D721Med (cell line): ENCODE results near the gene ABTB1.

ENCODE experiments used
- DNase-seq: peaks from one replicate; pipeline ENCODE4 v3.0.0; 2011; ENCODE audit warnings: low spot score; ENCODE audit not compliant: insufficient read length
- FAIRE-seq: peaks from 2 replicates; lab custom pipeline; 2011; peaks lifted over from hg19 to GRCh38; lab: Jason Lieb, UNC
- TF ChIP-seq, protein P1 (sequence below): IDR thresholded peaks from 2 replicates; pipeline ENCODE4 v1.5.1; 2012; ENCODE audit warnings: mild to moderate bottlenecking, control low read depth; ENCODE audit not compliant: insufficient read depth; ENCODE audit errors: missing control alignments

The ABTB1 gene

DNA sequence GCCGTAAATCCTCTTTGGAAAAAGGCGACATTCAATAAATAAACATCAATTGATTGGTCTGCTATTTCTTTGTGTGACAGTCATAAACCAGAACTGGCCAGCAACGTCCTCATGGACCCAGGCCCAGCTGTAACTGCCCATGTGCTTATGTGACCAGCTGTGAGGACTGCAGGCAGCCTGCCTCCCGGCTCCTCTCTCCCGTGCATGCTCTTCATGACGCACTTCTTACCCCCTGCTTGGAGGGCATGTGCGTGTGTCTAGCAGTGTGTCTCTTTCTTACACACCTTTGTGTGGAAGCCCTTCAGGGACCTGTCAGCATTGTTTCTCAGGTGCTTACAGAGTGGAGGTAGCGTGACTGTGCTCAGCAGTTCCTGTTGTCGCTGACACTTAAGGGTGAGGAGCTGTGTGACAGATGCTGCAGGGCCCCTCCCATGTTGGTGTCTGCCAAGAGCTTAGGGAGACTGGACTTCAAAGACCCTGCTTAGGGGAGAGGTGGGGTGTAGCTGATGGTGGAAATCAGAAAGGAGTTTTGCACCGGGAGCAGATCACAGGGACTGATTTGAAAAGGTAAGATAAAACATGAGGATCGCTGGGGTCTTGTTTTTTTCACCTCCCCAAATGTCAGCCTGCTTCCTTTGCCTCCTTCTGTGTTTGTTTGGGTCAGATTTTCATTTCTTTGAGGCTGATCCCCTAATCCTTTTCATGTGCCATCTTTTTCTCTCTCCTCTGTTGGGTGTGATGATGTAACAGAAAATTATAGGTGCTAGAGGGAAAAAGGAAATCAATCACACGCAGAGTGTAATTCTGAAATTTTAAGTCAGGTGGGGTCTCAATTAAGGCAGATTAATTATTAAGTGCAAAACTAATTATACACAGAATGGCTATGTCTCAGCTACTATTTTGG lies 41.7 kb upstream of the ABTB1 start:
- no peak for DNase-seq

GRCh38 chr3:127632035-127632820 lies 40.5 kb upstream of the ABTB1 start:
- FAIRE-seq (no peak), DNase-seq (no peak)
- TF ChIP-seq, protein P1, sequence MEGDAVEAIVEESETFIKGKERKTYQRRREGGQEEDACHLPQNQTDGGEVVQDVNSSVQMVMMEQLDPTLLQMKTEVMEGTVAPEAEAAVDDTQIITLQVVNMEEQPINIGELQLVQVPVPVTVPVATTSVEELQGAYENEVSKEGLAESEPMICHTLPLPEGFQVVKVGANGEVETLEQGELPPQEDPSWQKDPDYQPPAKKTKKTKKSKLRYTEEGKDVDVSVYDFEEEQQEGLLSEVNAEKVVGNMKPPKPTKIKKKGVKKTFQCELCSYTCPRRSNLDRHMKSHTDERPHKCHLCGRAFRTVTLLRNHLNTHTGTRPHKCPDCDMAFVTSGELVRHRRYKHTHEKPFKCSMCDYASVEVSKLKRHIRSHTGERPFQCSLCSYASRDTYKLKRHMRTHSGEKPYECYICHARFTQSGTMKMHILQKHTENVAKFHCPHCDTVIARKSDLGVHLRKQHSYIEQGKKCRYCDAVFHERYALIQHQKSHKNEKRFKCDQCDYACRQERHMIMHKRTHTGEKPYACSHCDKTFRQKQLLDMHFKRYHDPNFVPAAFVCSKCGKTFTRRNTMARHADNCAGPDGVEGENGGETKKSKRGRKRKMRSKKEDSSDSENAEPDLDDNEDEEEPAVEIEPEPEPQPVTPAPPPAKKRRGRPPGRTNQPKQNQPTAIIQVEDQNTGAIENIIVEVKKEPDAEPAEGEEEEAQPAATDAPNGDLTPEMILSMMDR = no peak

More for the DNA sequence above, 41.7 kb upstream of the ABTB1 start:
- FAIRE-seq = peak; percentile 92
- TF ChIP-seq, protein P1 = no peak

DNA sequence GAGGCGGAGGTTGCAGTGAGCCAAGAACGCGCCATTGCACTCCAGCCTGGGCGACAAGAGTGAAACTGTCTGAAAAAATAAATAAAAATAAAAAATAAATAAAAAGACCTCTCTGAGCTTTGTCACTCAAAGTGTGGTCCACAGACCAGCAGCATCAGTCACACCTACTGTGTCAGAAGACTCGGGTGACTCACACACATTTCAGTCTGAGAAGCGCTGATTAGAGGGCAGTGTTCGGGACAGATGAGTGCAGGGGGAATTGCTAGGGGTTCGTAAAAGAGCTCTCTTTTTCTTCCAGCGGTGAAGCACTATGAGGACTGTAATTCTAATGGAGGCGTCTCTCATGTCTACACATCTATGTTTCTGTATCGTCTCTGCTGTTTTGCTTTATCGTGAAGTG lies 38.1 kb upstream of the ABTB1 start:
- TF ChIP-seq, protein P1 = no peak
- FAIRE-seq (no peak), DNase-seq (no peak)

DNA sequence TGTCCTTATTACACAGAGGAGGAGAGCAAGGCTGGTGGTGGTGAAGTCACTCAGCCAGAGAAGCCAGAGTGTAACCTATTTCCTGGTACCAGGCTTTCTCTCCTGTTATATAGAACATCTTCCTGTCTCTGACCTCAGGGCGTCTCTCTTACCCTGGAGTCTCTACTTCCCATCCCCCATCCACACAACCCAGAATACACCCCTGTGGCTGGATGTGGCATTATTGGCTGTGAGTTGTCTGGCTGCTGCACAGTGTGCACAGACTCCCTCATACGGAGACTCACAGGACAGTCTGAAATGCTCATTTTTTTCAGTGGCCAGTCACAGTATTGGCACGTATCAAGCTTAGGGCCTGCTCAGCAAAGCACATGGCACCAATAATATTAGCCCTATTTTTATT lies 35.2 kb upstream of the ABTB1 start:
- DNase-seq (no peak), FAIRE-seq (no peak)
- TF ChIP-seq, protein P1 = no peak

- no peak for DNase-seq
- TF ChIP-seq, protein P1 = no peak
- no peak for FAIRE-seq
These were observed 34.8 kb upstream of the ABTB1 start for GRCh38 chr3:127637971-127638370.

DNA sequence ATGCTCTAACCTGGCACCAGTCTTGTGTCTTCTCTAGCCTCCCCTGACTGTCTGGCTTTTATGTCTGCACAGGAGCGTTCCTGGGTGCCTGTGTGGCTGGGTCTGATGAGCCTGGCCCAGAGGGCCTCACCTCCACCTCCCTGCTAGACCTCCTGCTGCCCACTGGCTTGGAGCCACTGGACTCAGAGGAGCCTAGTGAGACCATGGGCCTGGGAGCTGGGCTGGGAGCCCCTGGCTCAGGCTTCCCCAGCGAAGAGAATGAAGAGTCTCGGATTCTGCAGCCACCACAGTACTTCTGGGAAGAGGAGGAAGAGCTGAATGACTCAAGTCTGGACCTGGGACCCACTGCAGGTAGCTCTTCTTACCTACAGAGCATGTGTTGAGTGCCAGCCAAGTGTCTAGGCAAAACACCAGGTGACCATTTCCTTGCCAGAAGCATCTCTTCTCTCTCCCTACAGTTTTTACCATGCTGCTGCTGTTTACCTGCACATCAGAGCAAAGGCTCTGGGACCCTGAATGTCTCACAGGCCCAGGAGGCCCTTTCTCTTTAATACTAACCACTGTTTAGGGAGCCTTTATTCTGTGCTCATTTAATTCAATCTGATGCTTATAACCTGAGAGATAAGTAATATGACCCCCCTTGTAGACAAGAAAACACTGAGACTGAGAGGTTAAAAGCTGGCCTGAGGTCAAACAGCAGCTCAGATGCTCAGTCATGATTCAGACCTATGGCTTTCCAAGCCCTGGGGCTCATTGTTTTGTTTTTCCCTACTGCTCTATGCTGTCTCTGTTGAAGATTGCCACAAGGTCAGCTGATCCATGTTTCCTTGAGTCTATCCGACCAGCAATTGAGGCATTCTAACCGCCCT lies 33.3 kb upstream of the ABTB1 start:
- DNase-seq (no peak), FAIRE-seq (no peak)
- TF ChIP-seq, protein P1 = no peak
